ENCODE measurements around the gene OR52E5. TPM values are rescaled to one million over a fixed set of nuclear protein-coding genes. Genes with fewer than 3 reads are reported as not detected.

OR52E5 gene
- polyA plus RNA-seq (ENCODE audit: low read depth in 6 of 6): not detected

- Mint-ChIP-seq H3K4me3 (no peak within 1 kb of the TSS), H3K27me3 (peaks cover 0 to 9% (median 4%) of the 10 kb centered on the region in 3 donors), H3K4me1 (no peaks in the 10 kb centered on the region), H3K36me3 (no peaks in the 10 kb centered on the region), H3K9me3 (no peaks in the 10 kb centered on the region), H3K27ac (no peak within 1 kb of the TSS)
- no peak for ATAC-seq (ENCODE audit: low read depth in 2 of 2)
- no peak for DNase-seq
Measured at GRCh38 chr11:5892908-5893307, at the start of gene OR52E5. Gene OR52E5 (plus strand): TSS chr11:5893208. CDS start chr11:5900777, 7,569 bp downstream.

GRCh38 chr11:5846701-5847100 is 46.3 kb upstream of the OR52E5 start:
- Mint-ChIP-seq H3K27ac (no peak overlapping the region), H3K36me3 (no peaks in the 10 kb centered on the region), H3K9me3 (peaks cover 0 to 7% (median 0%) of the 10 kb centered on the region in 7 donors), H3K4me1 (no peaks in the 10 kb centered on the region), H3K4me3 (no peak overlapping the region), H3K27me3 (no peaks in the 10 kb centered on the region)
- ATAC-seq (ENCODE audit: low read depth in 2 of 2) (no peak), DNase-seq (no peak)

DNA sequence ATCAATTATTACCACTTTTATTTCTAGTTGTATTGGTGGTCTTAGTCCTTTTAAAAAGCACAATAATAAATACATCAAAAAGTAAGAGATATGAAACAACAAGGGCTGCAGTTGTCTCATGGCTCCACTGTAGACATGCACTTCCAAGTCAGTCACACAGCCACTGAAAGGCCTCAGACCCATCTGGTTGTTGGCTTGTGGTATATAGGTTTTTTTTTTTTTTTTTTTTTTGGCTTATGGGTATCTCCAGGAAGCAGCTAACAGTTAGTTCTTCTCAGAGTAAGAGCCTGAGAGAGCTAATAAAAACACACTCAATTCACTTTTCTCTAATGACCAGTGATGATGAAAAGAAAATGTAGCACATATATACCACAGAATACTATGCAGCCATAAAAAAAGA is 45.3 kb upstream of the OR52E5 start:
- no peaks in the 10 kb centered on the region for H3K27me3 Mint-ChIP-seq
- DNase-seq: no peak
- no peak overlapping the region for H3K27ac Mint-ChIP-seq
- no peaks in the 10 kb centered on the region for H3K36me3 Mint-ChIP-seq
- peaks cover 0 to 16% (median 3%) of the 10 kb centered on the region in 7 donors for H3K9me3 Mint-ChIP-seq
- H3K4me3 Mint-ChIP-seq: no peak overlapping the region
- no peak for ATAC-seq (ENCODE audit: low read depth in 2 of 2)
- H3K4me1 Mint-ChIP-seq: no peaks in the 10 kb centered on the region

- no peak overlapping the region for H3K27ac Mint-ChIP-seq
- H3K4me1 Mint-ChIP-seq: no peaks in the 10 kb centered on the region
- peaks cover 0 to 7% (median 0%) of the 10 kb centered on the region in 3 donors for H3K27me3 Mint-ChIP-seq
- no peaks in the 10 kb centered on the region for H3K36me3 Mint-ChIP-seq
- DNase-seq (no peak), ATAC-seq (ENCODE audit: low read depth in 2 of 2) (no peak)
- H3K9me3 Mint-ChIP-seq: peaks cover 0 to 28% (median 5%) of the 10 kb centered on the region in 7 donors
- H3K4me3 Mint-ChIP-seq: no peak overlapping the region
Measured at GRCh38 chr11:5851002-5851401, 42.0 kb upstream of the OR52E5 start.

DNA sequence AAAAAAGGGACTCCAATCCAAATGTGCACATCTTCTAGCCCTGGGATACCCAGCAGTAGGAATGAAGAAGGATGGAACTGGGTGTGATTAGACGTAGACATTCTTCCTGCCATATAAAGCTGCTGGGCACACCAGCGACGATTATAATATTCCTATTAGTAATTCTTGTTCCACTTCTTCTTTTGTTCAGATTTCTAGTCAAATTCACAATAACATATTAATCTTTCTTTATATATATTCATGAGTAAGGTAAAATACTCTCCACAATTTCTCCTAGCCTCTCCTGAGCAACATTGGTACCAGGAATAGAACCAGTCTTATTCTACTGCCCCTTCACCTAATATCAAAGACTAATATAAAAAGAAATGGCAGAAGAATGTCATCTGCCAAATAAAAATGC is 35.4 kb upstream of the OR52E5 start, which contains the start of gene OR52E8:
TSS of gene OR52E8 (minus strand) at position 101 of the 400 bp plus-strand sequence. CDS start at position 101, 0 bp downstream.
- H3K36me3 Mint-ChIP-seq: no peaks in the 10 kb centered on the region
- H3K27me3 Mint-ChIP-seq: peaks cover 0 to 17% (median 4%) of the 10 kb centered on the region in 3 donors
- DNase-seq (no peak), ATAC-seq (ENCODE audit: low read depth in 2 of 2) (no peak)
- no peaks in the 10 kb centered on the region for H3K4me1 Mint-ChIP-seq
- no peak within 1 kb of the TSS for H3K4me3 Mint-ChIP-seq
- no peak within 1 kb of the TSS for H3K27ac Mint-ChIP-seq
- H3K9me3 Mint-ChIP-seq: peaks cover 0 to 13% (median 3%) of the 10 kb centered on the region in 7 donors

DNA sequence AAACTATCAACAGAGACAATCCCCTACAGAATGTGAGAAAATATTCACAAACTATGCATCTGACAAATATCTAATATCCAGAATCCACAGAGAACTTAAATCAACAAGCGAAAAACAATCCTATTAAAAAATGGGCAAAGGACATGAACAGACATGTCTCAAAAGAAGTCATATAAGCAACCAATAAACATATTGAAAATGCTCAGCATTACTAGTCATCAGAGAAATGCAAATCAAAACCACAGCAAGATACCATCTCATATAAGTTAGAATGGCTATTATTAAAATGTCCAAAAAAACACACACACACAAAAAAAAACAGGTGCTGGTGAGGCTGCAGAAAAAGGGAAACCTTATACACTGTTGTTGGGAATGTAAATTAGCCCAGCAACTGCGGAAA is 27.2 kb upstream of the OR52E5 start:
- H3K27me3 Mint-ChIP-seq: peaks cover 4 to 11% (median 8%) of the 10 kb centered on the region in 3 donors
- no peak for ATAC-seq (ENCODE audit: low read depth in 2 of 2)
- H3K27ac Mint-ChIP-seq: no peak overlapping the region
- peaks cover 0 to 4% of the 10 kb centered on the region in 2 donors for H3K36me3 Mint-ChIP-seq
- peaks cover 0 to 14% (median 8%) of the 10 kb centered on the region in 7 donors for H3K9me3 Mint-ChIP-seq
- DNase-seq: no peak
- H3K4me3 Mint-ChIP-seq: no peak overlapping the region
- no peaks in the 10 kb centered on the region for H3K4me1 Mint-ChIP-seq

DNA sequence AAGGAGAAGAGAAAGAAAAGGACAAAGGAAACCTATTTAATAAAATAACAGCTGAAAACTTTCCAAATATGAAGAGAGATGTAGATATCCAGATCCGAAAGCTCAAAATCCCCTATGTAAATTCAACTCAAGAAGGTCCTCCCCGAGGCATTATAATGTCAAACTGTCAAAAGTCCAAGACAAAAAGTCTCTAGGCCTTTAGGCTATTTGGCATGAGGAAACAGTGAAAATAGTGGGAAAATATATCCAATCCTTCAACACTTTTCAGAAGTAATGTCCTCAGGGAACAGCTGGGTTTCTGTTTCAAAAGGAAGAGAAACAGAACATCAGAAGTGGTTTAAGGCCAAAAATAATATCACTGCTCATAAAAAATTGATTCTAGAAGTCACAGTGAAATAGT is 14.4 kb upstream of the OR52E5 start:
- peaks cover 0 to 14% (median 13%) of the 10 kb centered on the region in 3 donors for H3K27me3 Mint-ChIP-seq
- H3K4me3 Mint-ChIP-seq: no peak overlapping the region
- DNase-seq (no peak), ATAC-seq (ENCODE audit: low read depth in 2 of 2) (no peak)
- no peaks in the 10 kb centered on the region for H3K36me3 Mint-ChIP-seq
- no peaks in the 10 kb centered on the region for H3K4me1 Mint-ChIP-seq
- H3K9me3 Mint-ChIP-seq: peaks cover 3 to 7% (median 5%) of the 10 kb centered on the region in 7 donors
- no peak overlapping the region for H3K27ac Mint-ChIP-seq

- Mint-ChIP-seq H3K27ac (no peak within 1 kb of the TSS), H3K36me3 (no peaks in the 10 kb centered on the region), H3K27me3 (peaks cover 0 to 8% (median 6%) of the 10 kb centered on the region in 3 donors), H3K4me3 (no peak within 1 kb of the TSS), H3K4me1 (no peaks in the 10 kb centered on the region), H3K9me3 (no peaks in the 10 kb centered on the region)
- DNase-seq (no peak), ATAC-seq (ENCODE audit: low read depth in 2 of 2) (no peak)
Measured at GRCh38 chr11:5880329-5880728, 12.7 kb upstream of the OR52E5 start, which contains the start of gene OR52E4. Gene OR52E4 (plus strand): TSS chr11:5880629. CDS start chr11:5884293, 3,664 bp downstream.

GRCh38 chr11:5881756-5882155 is 11.3 kb upstream of the OR52E5 start:
- DNase-seq: no peak
- Mint-ChIP-seq H3K36me3 (no peaks in the 10 kb centered on the region), H3K27me3 (peaks cover 5 to 16% (median 6%) of the 10 kb centered on the region in 3 donors), H3K9me3 (no peaks in the 10 kb centered on the region), H3K4me3 (no peak overlapping the region), H3K4me1 (no peaks in the 10 kb centered on the region), H3K27ac (no peak overlapping the region)
- ATAC-seq (ENCODE audit: low read depth in 2 of 2): no peak

GRCh38 chr11:5887172-5887571 is 5.8 kb upstream of the OR52E5 start:
- Mint-ChIP-seq H3K4me3 (no peak overlapping the region), H3K27me3 (peaks cover 5 to 21% (median 6%) of the 10 kb centered on the region in 3 donors), H3K9me3 (no peaks in the 10 kb centered on the region), H3K4me1 (no peaks in the 10 kb centered on the region), H3K36me3 (no peaks in the 10 kb centered on the region), H3K27ac (no peak overlapping the region)
- no peak for DNase-seq
- no peak for ATAC-seq (ENCODE audit: low read depth in 2 of 2)

GRCh38 chr11:5887661-5888060 is 5.3 kb upstream of the OR52E5 start:
- Mint-ChIP-seq H3K27me3 (peaks cover 5 to 16% (median 6%) of the 10 kb centered on the region in 3 donors), H3K4me3 (no peak overlapping the region), H3K27ac (no peak overlapping the region), H3K9me3 (no peaks in the 10 kb centered on the region), H3K36me3 (no peaks in the 10 kb centered on the region), H3K4me1 (no peaks in the 10 kb centered on the region)
- DNase-seq: no peak
- ATAC-seq (ENCODE audit: low read depth in 2 of 2): no peak

DNA sequence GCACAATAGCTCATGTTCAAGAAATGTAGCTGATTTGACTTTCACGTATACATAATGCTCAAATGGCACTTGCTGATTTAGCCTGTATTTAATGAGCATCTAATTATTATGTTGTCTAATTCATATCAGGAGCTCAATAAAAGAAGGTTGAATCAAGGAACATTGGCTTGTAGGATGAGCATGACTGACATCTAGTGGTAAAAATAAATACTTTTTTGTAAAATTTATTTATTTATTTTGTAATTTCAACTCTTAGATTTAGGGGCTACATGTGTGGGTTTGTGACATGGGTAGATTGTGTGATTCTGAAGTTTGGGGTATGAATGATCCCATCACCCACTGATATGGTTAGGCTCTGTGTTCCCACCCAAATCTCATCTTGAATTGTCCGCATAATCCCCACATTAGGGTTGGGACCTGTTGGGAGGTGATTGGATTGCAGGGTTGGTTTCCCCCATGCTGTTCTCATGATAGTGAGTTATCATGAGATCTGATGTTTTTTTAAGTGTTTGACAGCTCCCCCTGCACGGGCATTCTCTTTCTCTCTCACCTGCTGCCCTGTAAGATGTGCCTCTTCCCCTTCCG is 1.7 kb upstream of the OR52E5 start:
- Mint-ChIP-seq H3K36me3 (no peaks in the 10 kb centered on the region), H3K9me3 (no peaks in the 10 kb centered on the region), H3K27ac (no peak overlapping the region), H3K4me1 (no peaks in the 10 kb centered on the region), H3K27me3 (peaks cover 4 to 10% (median 5%) of the 10 kb centered on the region in 3 donors), H3K4me3 (no peak overlapping the region)
- no peak for ATAC-seq (ENCODE audit: low read depth in 2 of 2)
- DNase-seq: peak; percentile 12

DNA sequence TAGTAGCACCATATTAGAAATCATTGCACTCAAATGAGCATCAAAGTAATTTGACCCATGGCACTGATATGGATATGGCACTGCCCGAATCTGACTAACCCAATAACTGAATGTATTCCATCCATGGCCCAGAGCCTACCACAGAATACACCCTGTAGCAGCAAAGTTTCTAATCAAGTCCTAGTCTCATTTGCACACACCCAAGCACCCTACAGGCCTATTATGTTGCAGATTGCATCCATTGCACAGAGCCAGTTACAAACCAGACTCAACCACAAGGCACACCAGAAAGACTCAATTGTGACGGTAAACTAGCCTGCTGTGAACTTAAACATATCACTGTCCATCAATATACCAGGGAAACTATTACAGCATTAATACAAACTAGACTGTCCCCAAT is 6.5 kb downstream of the OR52E5 start:
- Mint-ChIP-seq H3K9me3 (no peaks in the 10 kb centered on the region), H3K4me3 (no peak overlapping the region), H3K36me3 (no peaks in the 10 kb centered on the region), H3K27me3 (peaks cover 0 to 13% (median 9%) of the 10 kb centered on the region in 3 donors), H3K4me1 (no peaks in the 10 kb centered on the region), H3K27ac (no peak overlapping the region)
- DNase-seq (no peak), ATAC-seq (ENCODE audit: low read depth in 2 of 2) (no peak)

GRCh38 chr11:5910540-5910939 is 17.5 kb downstream of the OR52E5 start:
- no peaks in the 10 kb centered on the region for H3K4me1 Mint-ChIP-seq
- no peak overlapping the region for H3K27ac Mint-ChIP-seq
- H3K27me3 Mint-ChIP-seq: peaks cover 9 to 30% (median 21%) of the 10 kb centered on the region in 3 donors

More at GRCh38 chr11:5910540-5910939, 17.5 kb downstream of the OR52E5 start:
- no peak for DNase-seq
- H3K36me3 Mint-ChIP-seq: no peaks in the 10 kb centered on the region
- H3K4me3 Mint-ChIP-seq: peak overlapping the region in 1 of 8 donors; percentile 35
- H3K9me3 Mint-ChIP-seq: peaks cover 0 to 18% (median 10%) of the 10 kb centered on the region in 7 donors
- no peak for ATAC-seq (ENCODE audit: low read depth in 2 of 2)
